ENCODE measurements around the gene GRWD1. TPM values are rescaled to one million over a fixed set of nuclear protein-coding genes. Genes with fewer than 3 reads are reported as not detected.

Gene GRWD1
- total and polyA plus RNA-seq, 2 of the 13 experiments (the other 11 are each of a cell fraction or from before 2014, with no cell fraction given): 10.8 to 46.6 TPM

GRCh38 chr19:48496959-48497727, 51.4 kb downstream of the GRWD1 start (continued):
- TF ChIP-seq ZNF143 (CRISPR knock-in tag; IDR thresholded peaks at IDR 0.05) (peak; percentile 24; the same call in 1 of the 2 replicates), AKAP8 (CRISPR knock-in tag; IDR thresholded peaks at IDR 0.05) (0 out of 2 replicates have a peak, but pooled peaks have one; percentile 31), HBP1 (CRISPR knock-in tag; IDR thresholded peaks at IDR 0.05; ENCODE audit: low read depth) (no peak), TCF7 (IDR thresholded peaks at IDR 0.05; ENCODE audit: low read depth) (peak; percentile 60; the same call in 1 of the 2 replicates), ZMYM3 (CRISPR knock-in tag; IDR thresholded peaks at IDR 0.05) (peak; percentile 72), ZNF747 (CRISPR knock-in tag; IDR thresholded peaks at IDR 0.05; ENCODE audit: borderline replicate concordance) (peak; percentile 59; the same call in 1 of the 2 replicates), NFKBIZ (CRISPR knock-in tag; IDR thresholded peaks at IDR 0.05) (no peak), ZBTB7A (CRISPR knock-in tag; IDR thresholded peaks at IDR 0.05) (peak; percentile 34; the same call in 1 of the 2 replicates), PPARG (CRISPR knock-in tag; conservative IDR thresholded peaks at IDR 0.05) (no peak), ZBTB38 (CRISPR knock-in tag; IDR thresholded peaks at IDR 0.05) (peak; percentile 45; the same call in 1 of the 2 replicates), YEATS4 (CRISPR knock-in tag; IDR thresholded peaks at IDR 0.05; ENCODE audit: borderline replicate concordance) (peak; percentile 66; the same call in 1 of the 2 replicates), ZNF619 (CRISPR knock-in tag; IDR thresholded peaks at IDR 0.05) (no peak), IRX3 (CRISPR knock-in tag; IDR thresholded peaks at IDR 0.05; ENCODE audit: borderline replicate concordance, low read depth) (no peak), HES4 (CRISPR knock-in tag; IDR thresholded peaks at IDR 0.05; ENCODE audit: borderline replicate concordance) (peak; percentile 57; the same call in 1 of the 2 replicates), AGO1 (IDR thresholded peaks at IDR 0.05; ENCODE audit: low read depth, low read length, poor library complexity, severe bottlenecking) (peak; percentile 72)
- TF ChIP-seq, protein P1, sequence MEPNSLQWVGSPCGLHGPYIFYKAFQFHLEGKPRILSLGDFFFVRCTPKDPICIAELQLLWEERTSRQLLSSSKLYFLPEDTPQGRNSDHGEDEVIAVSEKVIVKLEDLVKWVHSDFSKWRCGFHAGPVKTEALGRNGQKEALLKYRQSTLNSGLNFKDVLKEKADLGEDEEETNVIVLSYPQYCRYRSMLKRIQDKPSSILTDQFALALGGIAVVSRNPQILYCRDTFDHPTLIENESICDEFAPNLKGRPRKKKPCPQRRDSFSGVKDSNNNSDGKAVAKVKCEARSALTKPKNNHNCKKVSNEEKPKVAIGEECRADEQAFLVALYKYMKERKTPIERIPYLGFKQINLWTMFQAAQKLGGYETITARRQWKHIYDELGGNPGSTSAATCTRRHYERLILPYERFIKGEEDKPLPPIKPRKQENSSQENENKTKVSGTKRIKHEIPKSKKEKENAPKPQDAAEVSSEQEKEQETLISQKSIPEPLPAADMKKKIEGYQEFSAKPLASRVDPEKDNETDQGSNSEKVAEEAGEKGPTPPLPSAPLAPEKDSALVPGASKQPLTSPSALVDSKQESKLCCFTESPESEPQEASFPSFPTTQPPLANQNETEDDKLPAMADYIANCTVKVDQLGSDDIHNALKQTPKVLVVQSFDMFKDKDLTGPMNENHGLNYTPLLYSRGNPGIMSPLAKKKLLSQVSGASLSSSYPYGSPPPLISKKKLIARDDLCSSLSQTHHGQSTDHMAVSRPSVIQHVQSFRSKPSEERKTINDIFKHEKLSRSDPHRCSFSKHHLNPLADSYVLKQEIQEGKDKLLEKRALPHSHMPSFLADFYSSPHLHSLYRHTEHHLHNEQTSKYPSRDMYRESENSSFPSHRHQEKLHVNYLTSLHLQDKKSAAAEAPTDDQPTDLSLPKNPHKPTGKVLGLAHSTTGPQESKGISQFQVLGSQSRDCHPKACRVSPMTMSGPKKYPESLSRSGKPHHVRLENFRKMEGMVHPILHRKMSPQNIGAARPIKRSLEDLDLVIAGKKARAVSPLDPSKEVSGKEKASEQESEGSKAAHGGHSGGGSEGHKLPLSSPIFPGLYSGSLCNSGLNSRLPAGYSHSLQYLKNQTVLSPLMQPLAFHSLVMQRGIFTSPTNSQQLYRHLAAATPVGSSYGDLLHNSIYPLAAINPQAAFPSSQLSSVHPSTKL (CRISPR knock-in tag; IDR thresholded peaks at IDR 0.05): 0 out of 2 replicates have a peak, but pooled peaks have one; percentile 53
- TF ChIP-seq, protein P2, sequence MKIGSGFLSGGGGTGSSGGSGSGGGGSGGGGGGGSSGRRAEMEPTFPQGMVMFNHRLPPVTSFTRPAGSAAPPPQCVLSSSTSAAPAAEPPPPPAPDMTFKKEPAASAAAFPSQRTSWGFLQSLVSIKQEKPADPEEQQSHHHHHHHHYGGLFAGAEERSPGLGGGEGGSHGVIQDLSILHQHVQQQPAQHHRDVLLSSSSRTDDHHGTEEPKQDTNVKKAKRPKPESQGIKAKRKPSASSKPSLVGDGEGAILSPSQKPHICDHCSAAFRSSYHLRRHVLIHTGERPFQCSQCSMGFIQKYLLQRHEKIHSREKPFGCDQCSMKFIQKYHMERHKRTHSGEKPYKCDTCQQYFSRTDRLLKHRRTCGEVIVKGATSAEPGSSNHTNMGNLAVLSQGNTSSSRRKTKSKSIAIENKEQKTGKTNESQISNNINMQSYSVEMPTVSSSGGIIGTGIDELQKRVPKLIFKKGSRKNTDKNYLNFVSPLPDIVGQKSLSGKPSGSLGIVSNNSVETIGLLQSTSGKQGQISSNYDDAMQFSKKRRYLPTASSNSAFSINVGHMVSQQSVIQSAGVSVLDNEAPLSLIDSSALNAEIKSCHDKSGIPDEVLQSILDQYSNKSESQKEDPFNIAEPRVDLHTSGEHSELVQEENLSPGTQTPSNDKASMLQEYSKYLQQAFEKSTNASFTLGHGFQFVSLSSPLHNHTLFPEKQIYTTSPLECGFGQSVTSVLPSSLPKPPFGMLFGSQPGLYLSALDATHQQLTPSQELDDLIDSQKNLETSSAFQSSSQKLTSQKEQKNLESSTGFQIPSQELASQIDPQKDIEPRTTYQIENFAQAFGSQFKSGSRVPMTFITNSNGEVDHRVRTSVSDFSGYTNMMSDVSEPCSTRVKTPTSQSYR (CRISPR knock-in tag; IDR thresholded peaks at IDR 0.05; ENCODE audit: borderline replicate concordance): peak; percentile 11; the same call in 1 of the 2 replicates
- TF ChIP-seq, protein P3, sequence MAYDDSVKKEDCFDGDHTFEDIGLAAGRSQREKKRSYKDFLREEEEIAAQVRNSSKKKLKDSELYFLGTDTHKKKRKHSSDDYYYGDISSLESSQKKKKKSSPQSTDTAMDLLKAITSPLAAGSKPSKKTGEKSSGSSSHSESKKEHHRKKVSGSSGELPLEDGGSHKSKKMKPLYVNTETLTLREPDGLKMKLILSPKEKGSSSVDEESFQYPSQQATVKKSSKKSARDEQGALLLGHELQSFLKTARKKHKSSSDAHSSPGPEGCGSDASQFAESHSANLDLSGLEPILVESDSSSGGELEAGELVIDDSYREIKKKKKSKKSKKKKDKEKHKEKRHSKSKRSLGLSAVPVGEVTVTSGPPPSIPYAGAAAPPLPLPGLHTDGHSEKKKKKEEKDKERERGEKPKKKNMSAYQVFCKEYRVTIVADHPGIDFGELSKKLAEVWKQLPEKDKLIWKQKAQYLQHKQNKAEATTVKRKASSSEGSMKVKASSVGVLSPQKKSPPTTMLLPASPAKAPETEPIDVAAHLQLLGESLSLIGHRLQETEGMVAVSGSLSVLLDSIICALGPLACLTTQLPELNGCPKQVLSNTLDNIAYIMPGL (CRISPR knock-in tag; IDR thresholded peaks at IDR 0.05; ENCODE audit: borderline replicate concordance in 1 of 2, low read depth in 1 of 2): 0 out of 4 replicates have a peak, but pooled peaks of 1 of the 2 experiments have one; percentile 37

All from HepG2 (cell line).